HEK293 (cell line): Measurements from ENCODE around the gene SMIM7.

Experiments used
- CTCF ChIP-seq: fragments of 450-650 bp; formaldehyde crosslinking; IDR thresholded peaks from 2 replicates; pipeline ENCODE4 v1.5.1; 2016; ENCODE audit warnings: missing biosample characterization, missing genetic modification characterization
- MEIS1 ChIP-seq: sonication (generic); formaldehyde crosslinking; IDR thresholded peaks from 2 replicates; pipeline ENCODE4 v1.8.1; 2022; ENCODE audit warnings: missing genetic modification reagents, mild to moderate bottlenecking, borderline replicate concordance
- REST ChIP-seq: fragments of 450-650 bp; formaldehyde crosslinking; IDR thresholded peaks from 2 replicates; pipeline ENCODE4 v1.5.1; 2016; ENCODE audit warnings: missing biosample characterization, missing genetic modification characterization
- ZNF280D ChIP-seq: fragments of 450-650 bp; formaldehyde crosslinking; IDR thresholded peaks from 2 replicates; pipeline ENCODE4 v1.5.1; 2016; ENCODE audit warnings: missing biosample characterization, missing genetic modification characterization
- ZNF398 ChIP-seq: fragments of 450-650 bp; formaldehyde crosslinking; IDR thresholded peaks from 2 replicates; pipeline ENCODE4 v1.5.1; 2017; ENCODE audit warnings: missing biosample characterization, missing genetic modification characterization
- ZSCAN30 ChIP-seq: fragments of 450-650 bp; IDR thresholded peaks from 2 replicates; pipeline ENCODE4 v1.5.1; 2018; ENCODE audit warnings: missing biosample characterization, mild to moderate bottlenecking, missing genetic modification characterization, moderate library complexity

GRCh38 chr19:16670291-16670690 is 10.3 kb upstream of the SMIM7 start:
- TF ChIP-seq ZSCAN30 (no peak), MEIS1 (CRISPR knock-in tag) (no peak), CTCF (tag by site-specific recombination) (no peak), ZNF280D (tag by site-specific recombination) (no peak), REST (no peak), ZNF398 (no peak)
